COLO668 (cell line): Measurements from ENCODE around the gene ACP6.
A peak's percentile ranks its signal among the peaks of the same experiment; 100 is the strongest.
"Not testable (repeated sequence)": the region's sequence is repeated elsewhere in the genome, so short reads cannot be mapped to it uniquely, and the experiment has no call there.

Experiments used
- DNase-seq: peaks from one replicate; lab custom pipeline; 2025; ENCODE audit not compliant: unreplicated experiment; lab: John Stamatoyannopoulos, UW

The ACP6 gene

DNA sequence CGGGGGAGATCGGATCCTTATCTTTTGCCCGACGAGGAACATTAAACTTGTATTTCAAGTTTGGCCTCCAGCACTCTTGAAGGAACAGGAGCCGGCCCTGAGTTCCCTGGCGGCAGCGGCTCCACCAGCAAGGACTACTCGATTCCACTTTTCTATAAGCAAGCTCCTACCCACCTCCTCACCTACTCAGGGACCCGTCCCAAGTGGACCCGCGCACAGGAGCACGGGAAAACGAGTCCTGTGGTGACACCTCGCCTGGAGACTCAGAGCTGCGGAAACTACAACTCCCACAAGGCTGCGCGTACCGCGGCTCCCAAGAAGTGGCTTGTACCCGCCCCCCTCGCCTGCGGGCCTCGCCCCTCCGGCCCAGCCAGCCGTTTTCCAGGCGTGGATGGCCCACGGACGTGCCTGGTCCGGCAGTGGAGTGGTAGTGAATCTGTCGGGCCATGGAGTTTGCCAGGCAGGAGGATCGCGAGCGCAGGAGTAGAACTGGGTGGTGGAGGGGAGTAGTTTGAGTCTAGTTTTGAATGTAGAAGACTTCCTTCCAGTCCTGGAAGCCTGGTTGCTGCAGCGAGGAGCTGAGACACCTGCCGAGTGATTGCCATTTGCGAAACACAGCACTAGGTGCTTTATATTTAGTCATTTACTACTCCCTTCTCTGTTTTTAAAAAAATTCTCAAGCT, at the start of gene ACP6:
Gene ACP6 (minus strand): TSS at position 206 of the 683 bp plus-strand sequence. CDS start 476 bp downstream, outside the sequence.
- peak; percentile 97 for DNase-seq

DNA sequence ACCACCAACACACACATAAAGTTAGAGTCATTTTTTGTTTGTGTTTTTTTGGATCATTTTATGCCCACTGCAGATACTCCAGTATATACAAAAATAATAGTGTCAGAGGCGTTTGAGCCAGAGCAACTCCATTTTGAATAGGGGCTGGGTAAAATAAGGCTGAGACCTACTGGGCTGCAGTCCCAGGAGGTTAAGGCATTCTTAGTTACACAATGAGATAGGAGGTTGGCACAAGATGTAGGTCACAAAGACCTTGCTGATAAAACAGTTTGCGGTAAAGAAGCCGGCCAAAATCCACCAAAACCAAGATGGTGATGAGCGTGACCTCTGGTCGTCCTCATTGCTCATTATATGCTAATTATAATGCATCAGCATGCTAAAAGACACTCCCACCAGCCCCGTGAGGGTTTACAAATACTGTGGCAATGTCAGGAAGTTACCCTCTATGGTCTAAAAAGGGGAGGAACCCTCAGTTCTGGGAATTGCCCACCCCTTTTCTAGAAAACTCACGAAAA, 49.4 kb upstream of the ACP6 start:
- no peak for DNase-seq

DNA sequence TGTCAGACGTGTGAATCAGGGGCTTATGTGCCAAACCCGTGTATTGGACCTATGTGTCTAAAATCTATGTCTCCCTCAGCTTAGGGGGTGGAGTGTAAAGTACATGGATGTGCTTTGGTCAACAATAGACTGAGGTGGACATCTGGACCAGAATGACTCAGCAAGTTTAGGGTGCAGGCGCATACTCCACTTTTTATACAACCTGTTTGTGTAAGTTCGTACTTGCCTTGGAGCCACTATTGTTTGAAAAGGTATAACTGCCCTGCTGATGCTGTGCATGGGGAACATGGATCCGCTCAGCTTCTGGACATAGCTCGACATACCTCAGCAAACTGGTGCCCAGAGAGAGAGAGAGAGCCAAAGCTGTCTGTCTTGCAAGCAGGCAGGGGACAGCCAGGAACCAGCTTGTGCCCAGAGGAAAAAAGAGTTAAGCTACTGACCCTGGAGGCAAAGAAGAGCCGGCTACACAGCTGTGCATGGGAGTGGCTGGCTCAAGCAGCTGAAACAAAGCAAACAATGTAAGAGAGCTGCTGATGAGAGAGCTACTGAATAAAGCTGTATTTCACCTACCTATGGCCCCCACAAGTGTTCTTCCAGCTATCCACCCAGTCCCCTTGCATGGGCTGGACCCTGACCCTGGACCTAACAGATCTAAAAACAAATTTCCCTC, 48.8 kb upstream of the ACP6 start:
- peak; percentile 48 for DNase-seq

DNA sequence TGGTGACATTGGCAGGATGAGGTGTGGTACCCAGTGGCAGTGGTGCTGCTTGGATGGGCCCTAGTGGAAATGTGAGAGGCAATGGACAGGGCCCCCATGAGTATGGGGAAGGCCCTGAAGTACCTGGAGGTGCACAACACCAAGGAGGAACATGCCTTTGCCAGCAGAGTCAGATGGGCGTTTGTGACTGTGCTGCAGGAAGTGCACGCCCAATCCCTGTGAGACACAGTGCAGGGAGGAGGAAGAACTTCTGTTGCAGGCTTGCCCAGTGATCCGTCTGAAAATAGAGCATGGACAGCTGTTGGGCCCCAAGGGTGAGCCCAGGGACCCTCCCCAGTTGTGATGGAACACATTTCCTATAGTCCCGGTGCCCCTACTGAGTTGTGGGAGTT, 47.4 kb upstream of the ACP6 start:
- DNase-seq = no peak

DNA sequence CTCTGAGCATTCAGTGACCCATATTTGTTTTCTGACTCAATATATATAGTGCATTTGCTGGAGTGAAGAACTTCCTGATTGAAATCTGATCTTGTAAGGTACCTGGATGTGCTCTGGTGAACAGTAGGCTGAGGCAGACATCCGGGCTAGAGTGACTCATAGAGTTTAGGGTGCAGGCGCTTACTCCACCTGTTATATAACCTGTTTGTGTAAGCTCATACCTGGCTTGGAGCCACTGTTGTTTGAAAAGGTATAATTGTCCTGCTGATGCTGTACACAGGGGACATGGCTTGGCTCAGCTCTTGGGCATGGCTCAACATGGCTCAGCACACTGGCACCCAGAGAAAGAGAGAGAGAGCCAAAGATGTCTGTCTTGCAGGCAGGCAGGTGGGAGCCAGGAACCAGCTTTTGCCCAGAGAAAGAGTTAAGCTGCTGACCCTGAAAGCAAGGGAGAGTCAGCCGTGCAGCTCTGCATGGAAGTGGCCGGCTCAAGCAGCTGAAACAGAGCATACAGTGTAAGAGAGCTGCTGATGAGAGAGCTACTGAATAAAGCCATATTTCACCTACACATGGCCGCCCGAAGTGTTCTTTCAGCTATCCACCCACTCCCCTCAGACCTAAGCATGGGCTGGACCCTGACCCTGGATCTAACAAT, 46.9 kb upstream of the ACP6 start:
- peak; percentile 81 for DNase-seq

DNA sequence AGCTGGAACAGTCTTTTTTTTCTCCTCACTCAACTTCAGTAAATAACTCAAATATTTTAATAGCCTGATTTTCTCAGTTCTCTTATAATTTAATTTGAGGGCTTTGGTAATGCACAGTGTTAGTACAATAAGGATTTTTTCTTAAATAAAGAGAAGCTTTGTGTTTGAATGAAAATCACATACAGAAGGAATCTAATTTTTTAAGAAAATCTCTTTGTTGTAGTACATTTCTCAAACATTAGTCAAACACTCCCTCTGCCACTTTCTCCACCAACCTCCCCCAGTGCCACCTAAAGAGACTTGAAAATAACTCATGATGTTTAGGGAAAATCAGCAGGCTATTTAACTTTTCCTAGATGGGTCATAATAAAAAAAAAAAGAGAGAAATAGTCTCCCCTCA, 42.3 kb upstream of the ACP6 start:
- DNase-seq = no peak

DNA sequence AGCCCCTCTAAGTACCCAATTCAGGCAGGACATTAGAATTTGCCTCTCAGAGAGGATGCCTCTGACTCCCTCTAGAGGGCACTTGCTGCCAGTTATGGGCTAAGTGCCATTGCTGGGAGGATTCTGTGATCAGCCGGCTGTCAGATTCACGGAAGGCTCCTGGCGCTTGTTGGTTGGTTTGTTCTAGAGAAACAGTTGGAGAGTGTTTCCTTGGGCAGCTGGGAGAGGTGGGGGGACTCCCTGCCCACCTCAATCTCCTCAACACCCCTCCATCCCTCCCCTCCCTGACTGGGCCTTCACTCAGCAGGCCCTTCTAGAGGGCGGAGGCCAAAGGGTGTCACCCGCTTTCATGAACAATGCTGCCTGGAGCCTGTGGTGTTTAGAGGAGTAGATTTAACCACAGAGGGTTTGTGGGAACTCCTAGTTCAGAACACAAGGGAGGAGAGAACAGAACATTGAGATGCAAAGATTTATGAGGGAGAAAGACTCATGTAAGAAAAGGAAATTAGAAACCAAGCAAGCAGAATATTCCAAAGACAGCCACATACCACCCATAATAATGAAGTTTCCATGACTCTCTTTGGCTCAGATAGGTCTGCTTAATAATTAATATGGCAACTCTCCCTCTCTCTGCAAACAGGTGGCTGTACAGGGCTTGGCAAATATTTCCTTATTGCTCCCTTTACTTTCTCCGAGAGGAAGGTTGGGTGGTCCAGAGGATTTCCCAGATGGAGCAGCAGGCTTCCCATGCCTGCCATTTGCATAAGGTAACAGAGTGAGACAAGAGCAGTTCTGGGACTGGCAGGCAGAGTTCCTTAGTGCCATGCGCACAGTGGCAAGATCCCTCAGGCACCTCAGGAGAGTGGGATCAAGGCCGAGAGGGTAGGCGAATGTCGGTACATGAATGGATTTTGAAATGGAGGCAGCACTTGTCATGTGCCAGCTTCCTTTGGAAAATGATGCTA, 30.0 kb upstream of the ACP6 start:
- DNase-seq = peak; percentile 49

DNA sequence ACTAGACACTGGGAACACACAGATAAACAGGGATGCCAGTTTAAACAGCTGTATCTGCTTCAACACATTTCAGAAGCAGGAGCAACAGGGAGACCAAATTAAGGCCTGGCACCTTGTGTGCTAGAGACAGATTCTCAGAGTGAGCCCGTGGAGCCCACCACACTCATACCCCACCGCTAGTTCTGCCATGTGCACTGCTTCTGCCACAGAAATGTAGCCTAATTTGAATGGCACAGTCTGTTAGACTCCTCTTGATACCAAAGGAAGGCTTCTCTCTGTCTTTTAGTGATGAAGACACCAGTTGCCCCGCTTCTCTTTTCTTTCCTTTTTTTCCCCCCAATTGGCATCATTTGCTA, 29.3 kb upstream of the ACP6 start:
- no peak for DNase-seq

DNA sequence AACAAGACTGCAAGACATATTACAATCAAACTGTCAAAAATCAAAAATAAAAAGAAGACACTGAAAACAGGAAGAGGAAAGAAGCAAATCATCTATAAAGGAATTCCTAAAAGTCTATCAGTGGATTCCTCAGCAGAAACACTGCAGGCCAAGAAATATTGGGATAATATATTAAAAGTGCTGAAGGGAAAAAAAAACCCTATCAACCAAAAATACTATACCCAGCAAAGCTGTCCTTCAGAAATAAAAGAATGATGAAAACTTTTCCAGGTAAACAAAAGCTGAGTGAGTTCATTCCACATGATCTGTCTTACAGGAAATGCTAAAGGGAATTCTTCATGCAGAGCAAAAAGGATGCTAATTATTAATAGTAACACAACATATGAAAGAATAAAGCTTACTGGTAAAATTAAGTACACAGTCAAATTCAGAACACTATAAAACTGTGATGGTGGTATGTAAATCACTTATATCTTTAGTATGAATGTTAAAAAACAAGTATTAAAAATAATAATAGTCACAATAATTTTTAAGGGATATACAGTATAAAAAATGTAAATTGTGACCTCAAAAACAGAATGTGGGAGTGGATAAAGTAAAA, 12.9 kb upstream of the ACP6 start:
- DNase-seq = no peak

DNA sequence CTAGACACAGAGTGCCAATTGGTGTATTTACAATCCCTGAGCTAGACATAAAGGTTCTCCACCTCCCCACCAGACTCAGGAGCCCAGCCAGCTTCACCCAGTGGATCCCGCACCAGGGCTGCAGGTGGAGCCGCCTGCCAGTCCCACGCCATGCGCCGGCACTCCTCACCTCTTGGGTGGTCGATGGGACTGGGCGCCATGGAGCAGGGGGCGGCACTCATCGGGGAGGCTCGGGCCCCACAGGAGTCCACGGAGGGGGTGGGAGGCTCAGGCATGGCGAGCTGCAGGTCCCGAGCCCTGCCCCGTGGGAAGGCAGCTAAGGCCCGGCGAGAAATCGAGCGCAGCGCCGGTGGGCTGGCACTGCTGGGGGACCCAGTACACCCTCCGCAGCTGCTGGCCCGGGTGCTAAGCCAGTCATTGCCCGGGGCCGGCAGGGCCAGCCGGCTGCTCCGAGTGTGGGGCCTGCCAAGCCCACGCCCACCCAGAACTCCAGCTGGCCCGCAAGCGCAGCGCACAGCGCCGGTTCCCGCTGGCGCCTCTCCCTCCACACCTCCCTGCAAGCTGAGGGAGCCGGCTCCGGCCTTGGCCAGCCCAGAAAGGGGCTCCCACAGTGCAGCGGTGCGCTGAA, 10.4 kb upstream of the ACP6 start:
- not testable (repeated sequence) for DNase-seq

DNA sequence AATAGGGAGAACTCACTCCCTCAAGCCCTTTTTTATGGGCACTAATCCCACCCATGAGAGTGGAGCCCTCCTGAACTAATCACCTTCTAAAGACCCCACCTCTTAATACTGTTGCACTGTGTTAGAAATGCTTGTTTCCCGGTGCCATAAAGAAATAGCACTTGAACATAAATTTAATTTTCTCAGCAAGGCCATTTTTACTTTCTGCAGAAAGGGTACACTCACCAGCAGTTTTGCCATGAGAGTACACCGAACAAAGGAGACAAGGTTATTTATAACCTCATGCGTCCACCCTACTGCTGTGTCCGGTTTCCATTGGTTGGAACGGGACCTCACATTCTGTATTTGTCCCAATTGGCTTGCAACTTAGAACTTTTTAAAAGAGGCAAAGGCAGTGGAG, 7.4 kb upstream of the ACP6 start:
- not testable (repeated sequence) for DNase-seq

DNA sequence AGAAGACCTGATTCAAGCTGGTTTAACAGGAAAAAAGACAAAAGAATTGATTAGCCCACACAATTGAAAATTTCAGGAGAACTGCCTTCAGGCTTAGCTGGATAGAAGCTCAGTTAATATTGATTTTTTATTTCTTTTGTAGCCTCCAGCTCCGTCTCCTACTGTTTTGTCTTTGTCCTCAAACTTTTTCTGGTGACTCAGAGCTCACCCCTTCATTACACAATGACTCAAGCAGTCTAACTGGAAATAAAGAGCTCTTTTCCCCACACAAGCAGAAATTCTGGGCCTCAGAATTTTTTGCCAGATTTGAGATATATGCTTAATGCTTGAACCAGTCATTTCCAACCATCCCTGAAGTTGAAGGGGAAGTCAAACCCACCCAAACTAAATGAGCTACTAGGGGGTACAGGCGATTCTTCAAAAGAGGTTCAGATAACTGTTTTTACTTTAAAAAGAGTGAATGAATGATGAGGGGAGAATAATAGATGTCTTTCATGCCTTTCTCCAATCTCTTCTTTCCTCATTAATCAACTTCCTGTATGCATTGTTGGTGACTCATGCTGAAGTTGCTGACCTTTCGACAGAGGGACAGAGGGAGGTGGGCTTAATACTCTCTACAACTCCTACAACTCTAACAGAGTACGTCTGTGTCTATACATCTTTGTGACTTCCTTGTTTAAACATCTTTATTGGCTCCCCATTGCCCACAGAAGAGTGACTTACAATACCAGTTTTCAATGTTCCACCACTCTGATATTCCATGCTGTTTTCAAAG, 6.2 kb upstream of the ACP6 start:
- DNase-seq = no peak

DNA sequence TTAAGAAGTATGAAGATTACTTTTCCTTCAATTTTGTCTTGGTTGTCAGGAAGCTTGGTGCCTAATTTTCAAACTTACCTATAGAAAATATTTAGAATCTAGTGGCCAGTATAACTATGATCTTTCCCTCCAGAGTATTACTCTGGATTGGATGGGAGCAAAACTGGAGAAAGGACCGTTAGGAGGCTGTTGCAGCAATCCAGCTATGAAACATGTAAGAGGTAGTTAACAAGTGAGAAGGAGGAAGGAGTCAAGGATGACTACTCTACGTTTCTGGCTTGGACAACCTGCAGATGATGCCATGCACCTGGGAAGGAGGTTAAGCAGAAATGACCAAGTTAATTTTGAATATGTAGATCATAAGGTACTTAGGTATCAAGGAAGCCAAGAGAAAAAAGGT, 3.5 kb upstream of the ACP6 start:
- DNase-seq = no peak

DNA sequence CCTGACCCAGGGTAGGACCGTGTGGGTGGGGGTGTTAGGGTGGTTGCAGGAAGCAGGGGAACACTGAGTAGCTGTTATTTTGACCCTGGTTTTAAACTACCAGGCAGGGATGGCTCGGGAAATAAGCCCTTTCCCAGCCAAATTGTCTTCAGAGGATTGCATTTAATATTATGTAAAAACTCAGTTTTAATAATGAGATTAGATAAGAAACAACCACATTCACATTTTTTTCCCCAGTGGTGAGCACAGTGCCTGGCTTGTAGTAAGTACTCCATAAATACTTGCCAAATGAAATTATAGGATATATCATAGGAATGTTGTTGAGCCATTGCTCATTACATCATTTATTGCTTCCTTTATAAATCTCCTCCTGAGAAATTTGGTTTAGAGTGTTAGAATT, 3.1 kb upstream of the ACP6 start:
- no peak for DNase-seq

DNA sequence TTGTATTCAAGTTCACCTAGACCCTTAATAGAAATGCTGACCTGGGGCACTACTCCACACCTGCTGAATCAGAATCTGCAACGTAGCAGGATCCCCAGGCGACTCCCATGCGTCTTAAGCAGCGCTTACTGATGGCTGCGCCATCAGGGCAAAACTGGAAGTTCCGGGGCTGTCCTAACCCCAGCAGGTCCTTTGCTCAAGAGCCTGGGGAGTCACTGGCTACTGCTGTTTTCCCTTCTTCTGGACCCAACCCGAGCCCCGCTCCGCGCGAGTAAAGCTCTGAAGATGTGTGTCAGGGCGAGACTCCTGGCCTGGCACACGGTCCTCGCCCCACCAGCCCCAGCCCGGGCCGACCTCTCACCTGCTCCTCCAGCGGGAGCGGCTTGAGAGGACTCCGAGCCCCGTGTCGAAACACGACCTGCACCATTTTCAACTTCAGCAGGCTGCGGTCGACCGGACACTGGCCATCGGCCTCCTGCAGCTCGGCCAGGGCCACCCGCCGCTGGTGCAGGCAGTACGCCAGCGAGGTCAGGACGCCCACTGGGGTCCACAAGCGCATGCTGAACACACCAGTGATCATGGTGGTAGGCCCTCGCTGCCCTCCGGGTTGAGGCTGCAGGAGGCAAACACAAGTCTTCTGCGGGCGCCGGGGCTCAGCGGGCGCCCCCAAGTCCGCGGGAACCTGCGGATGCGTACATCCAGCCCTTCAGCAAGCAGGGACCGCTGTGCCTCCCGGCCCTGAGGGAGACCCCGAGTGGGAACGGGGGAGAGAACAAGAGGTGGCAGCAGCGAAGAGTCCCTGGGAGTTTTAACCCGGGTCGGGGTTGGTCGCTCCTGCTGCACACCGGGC, 630 bp downstream of the ACP6 start:
- DNase-seq = peak; percentile 62

DNA sequence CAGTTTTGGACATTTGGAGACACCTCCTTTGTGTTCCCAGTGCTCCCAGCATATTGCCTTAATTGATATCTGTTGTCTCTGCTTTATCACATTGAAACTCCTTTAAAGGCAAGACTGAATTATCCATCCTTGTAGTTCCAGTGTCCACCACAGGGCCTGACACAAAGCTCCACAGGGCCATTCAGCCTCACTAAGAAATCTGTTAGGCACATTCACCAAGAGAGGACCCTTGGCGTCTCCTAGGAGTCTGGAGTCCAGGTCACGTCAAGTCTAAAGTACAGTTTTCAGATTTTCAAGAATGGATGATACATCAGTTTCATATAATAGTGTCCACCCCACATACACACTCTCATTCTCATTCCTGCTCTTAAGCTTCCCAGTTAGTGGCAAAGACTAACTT, 4.8 kb downstream of the ACP6 start:
- no peak for DNase-seq

DNA sequence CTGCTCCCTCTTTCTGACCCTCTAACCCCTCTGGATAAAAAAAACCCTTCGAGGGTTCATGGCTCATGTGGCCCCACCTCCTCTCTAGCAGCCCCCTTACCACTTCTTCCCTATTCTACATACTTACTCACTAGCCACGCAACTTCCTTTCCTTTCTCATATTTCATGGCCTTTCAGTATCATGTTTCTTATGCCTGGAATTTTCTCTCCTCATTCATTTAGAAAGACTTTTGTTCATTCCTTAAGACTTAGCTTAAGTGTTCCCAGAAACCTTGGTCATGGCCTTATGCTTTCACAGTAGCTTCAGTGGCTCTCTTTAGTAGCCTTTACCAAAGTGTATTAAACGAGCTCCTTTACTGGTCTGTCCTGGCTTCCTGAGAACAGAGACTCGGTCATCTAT, 6.1 kb downstream of the ACP6 start:
- DNase-seq = no peak

DNA sequence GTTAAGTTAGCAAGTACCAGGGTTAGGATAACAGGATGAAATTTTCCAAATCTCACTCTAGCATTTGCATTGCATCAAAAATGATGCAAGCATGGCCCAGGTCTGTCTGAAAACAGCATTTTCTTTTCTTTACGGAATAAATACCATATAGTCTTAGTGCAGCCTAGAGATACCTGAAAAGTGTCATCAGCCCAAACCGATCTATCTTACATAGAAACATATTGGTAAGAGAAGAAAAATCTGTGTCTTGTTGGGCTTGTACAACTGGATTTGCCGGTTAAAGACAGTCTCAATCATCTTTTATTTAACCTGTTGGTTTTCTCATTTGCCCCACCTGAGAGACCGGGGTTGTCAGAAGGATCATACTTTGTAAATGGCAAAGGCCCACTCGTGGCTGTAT, 15.8 kb downstream of the ACP6 start:
- no peak for DNase-seq

DNA sequence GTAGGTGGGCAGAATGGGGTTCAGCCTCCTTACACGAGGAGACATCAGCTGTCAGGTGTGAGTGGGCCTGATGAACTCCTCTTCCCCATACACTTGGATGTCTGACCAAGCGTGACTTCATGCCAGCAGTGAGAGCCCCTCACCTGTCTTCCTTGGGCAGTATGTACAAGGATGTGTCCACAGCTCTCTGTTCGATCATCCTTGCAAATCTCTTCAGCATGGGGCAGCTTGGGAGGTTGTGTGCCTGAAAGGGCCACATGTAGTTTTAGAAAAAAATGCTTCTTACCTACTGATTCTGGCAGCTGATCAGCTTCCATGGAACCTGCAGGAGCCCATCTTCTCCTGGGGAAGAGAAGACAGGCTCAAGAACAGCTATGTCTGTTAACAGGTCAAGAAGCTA, 18.0 kb downstream of the ACP6 start:
- no peak for DNase-seq
